ENCODE results near the gene DCAF15. TPM values are rescaled to one million over a fixed set of nuclear protein-coding genes. Genes with fewer than 3 reads are reported as not detected.

DCAF15 gene
- total RNA-seq, 1 experiment from 2014 or later, result 43.0 TPM

DNA sequence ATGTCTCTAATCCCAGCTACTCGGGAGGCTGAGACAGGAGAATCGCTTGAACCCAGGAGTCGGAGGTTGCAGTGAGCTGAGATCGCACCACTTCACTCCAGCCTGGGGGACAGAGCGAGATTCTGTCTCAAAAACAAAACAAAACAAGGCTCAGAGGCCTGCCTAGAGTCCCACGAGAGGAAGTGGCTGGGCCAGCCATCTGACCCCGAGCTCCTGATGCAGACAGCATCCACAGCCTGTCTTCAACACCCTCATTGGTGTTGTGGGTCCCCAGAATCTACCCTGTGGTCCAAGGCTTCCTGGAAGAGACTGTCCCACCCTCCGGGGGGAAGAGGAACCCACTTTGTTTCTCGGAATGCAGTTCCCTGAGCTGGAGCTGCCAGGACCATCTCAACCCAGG is 29.2 kb downstream of the DCAF15 start:
- Mint-ChIP-seq H3K9me3 (ENCODE audit: unreplicated experiment) (no peaks in the 10 kb centered on the region), H3K4me3 (ENCODE audit: unreplicated experiment) (no peak overlapping the region), H3K36me3 (ENCODE audit: insufficient read depth, unreplicated experiment) (peaks cover 16% of the 10 kb centered on the region), H3K27me3 (ENCODE audit: insufficient read depth, unreplicated experiment) (no peaks in the 10 kb centered on the region), H3K4me1 (ENCODE audit: low read depth, unreplicated experiment) (no peaks in the 10 kb centered on the region), H3K27ac (ENCODE audit: unreplicated experiment) (no peak overlapping the region)
- H3K9me3 ChIP-seq, result no peaks in the 10 kb centered on the region
- DNase-seq, result no peak
- BruUV-seq (replicated peaks), result no TSS peak
- H3K27me3 ChIP-seq (replicated peaks; ENCODE audit: control insufficient read depth, insufficient read depth, low read length), result no peaks in the 10 kb centered on the region
- CTCF ChIA-PET, result no interaction called here
- intact Hi-C loops (cut with micrococcal nuclease; ENCODE audit: unreplicated experiment), result no loop called here
- no peak overlapping the region for H3K4me3 ChIP-seq (ENCODE audit: low read depth, low read length)
- POLR2A ChIA-PET, result no interaction called here
- no peaks in the 10 kb centered on the region; the same call in 1 of the 2 replicates for H3K36me3 ChIP-seq (ENCODE audit: control insufficient read depth, insufficient read depth, low read length)
- peaks cover 11% of the 10 kb centered on the region for H3K4me1 ChIP-seq
- TF ChIP-seq CTCF (IDR thresholded peaks at IDR 0.05; ENCODE audit: insufficient read depth in 1 of 2, low read depth in 1 of 2, low read length in 1 of 2, severe bottlenecking in 1 of 2, unreplicated experiment in 1 of 2), result no peak

DNA sequence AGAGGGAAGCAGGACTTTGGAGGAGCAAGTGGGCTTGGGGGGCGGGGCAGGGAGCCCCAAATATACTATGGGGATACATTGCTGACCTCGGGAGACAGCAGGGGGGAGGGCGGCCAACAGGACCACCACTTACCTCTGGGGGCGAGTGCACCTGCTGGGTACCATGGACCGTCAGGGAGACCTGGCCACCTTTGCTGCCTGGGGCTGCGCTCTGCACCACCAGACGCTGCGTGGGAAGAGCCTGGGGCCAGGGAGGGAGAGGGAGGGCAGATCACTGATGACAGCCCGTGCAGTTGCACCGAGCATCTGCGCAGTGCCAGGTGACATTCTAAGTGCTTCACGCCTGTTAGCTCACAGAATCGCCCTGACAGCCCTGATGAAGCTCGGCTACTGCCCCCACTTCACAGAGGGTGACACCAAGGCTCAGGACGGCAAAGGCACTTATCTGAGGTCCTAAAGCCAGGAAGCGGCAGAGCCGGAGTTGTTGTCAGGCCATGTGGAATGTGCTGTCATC is 29.7 kb downstream of the DCAF15 start:
- Histone ChIP-seq H3K27me3 (replicated peaks; ENCODE audit: control insufficient read depth, insufficient read depth, low read length) (no peaks in the 10 kb centered on the region), H3K9me3 (no peaks in the 10 kb centered on the region), H3K4me1 (peaks cover 11% of the 10 kb centered on the region), H3K36me3 (ENCODE audit: control insufficient read depth, insufficient read depth, low read length) (no peaks in the 10 kb centered on the region; the same call in 1 of the 2 replicates), H3K4me3 (ENCODE audit: low read depth, low read length) (no peak overlapping the region)
- POLR2A ChIA-PET, result no interaction called here
- TF ChIP-seq CTCF (IDR thresholded peaks at IDR 0.05; ENCODE audit: insufficient read depth in 1 of 2, low read depth in 1 of 2, low read length in 1 of 2, severe bottlenecking in 1 of 2, unreplicated experiment in 1 of 2), result no peak
- CTCF ChIA-PET, result no interaction called here
- Mint-ChIP-seq H3K4me1 (ENCODE audit: low read depth, unreplicated experiment) (no peaks in the 10 kb centered on the region), H3K27ac (ENCODE audit: unreplicated experiment) (no peak overlapping the region), H3K27me3 (ENCODE audit: insufficient read depth, unreplicated experiment) (no peaks in the 10 kb centered on the region), H3K9me3 (ENCODE audit: unreplicated experiment) (no peaks in the 10 kb centered on the region), H3K4me3 (ENCODE audit: unreplicated experiment) (no peak overlapping the region), H3K36me3 (ENCODE audit: insufficient read depth, unreplicated experiment) (peaks cover 16% of the 10 kb centered on the region)
- intact Hi-C loops (cut with micrococcal nuclease; ENCODE audit: unreplicated experiment), result no loop called here
- BruUV-seq (replicated peaks), result no TSS peak
- DNase-seq, result no peak

- intact Hi-C loops (cut with micrococcal nuclease; ENCODE audit: unreplicated experiment), result no loop called here
- CTCF ChIA-PET, result no interaction called here
- no peak overlapping the region for H3K27ac Mint-ChIP-seq (ENCODE audit: unreplicated experiment)
Observed at GRCh38 chr19:13982773-13983172, 30.5 kb downstream of the DCAF15 start.

More at GRCh38 chr19:13982773-13983172, 30.5 kb downstream of the DCAF15 start:
- Mint-ChIP-seq H3K4me1 (ENCODE audit: low read depth, unreplicated experiment) (no peaks in the 10 kb centered on the region), H3K27me3 (ENCODE audit: insufficient read depth, unreplicated experiment) (no peaks in the 10 kb centered on the region), H3K4me3 (ENCODE audit: unreplicated experiment) (no peak overlapping the region), H3K9me3 (ENCODE audit: unreplicated experiment) (no peaks in the 10 kb centered on the region), H3K36me3 (ENCODE audit: insufficient read depth, unreplicated experiment) (peaks cover 15% of the 10 kb centered on the region)
- Histone ChIP-seq H3K4me3 (ENCODE audit: low read depth, low read length) (no peak overlapping the region), H3K27me3 (replicated peaks; ENCODE audit: control insufficient read depth, insufficient read depth, low read length) (no peaks in the 10 kb centered on the region), H3K4me1 (peaks cover 11% of the 10 kb centered on the region), H3K9me3 (no peaks in the 10 kb centered on the region), H3K36me3 (ENCODE audit: control insufficient read depth, insufficient read depth, low read length) (no peaks in the 10 kb centered on the region; the same call in 1 of the 2 replicates)
- POLR2A ChIA-PET, result no interaction called here
- TF ChIP-seq CTCF (IDR thresholded peaks at IDR 0.05; ENCODE audit: insufficient read depth in 1 of 2, low read depth in 1 of 2, low read length in 1 of 2, severe bottlenecking in 1 of 2, unreplicated experiment in 1 of 2), result no peak
- no peak for DNase-seq
- BruUV-seq (replicated peaks), result no TSS peak

Measured in Caco-2 (cell line).